ENCODE results near the gene ALDH1L1.

ALDH1L1 gene

GRCh38 chr3:126153695-126154360 is 26.6 kb downstream of the ALDH1L1 start:
- DNase-seq = no peak

GRCh38 chr3:126152901-126153694 is 27.3 kb downstream of the ALDH1L1 start:
- DNase-seq = no peak

GRCh38 chr3:126152458-126152857 is 27.9 kb downstream of the ALDH1L1 start:
- DNase-seq = no peak

GRCh38 chr3:126151562-126152302 is 28.7 kb downstream of the ALDH1L1 start:
- no peak for DNase-seq

GRCh38 chr3:126149960-126150515 is 30.3 kb downstream of the ALDH1L1 start:
- no peak for DNase-seq

- DNase-seq = no peak
These were observed 31.0 kb downstream of the ALDH1L1 start for GRCh38 chr3:126149256-126149902.

- DNase-seq = no peak
These were observed 32.3 kb downstream of the ALDH1L1 start for GRCh38 chr3:126147932-126148683.

GRCh38 chr3:126147147-126147931 is 33.0 kb downstream of the ALDH1L1 start:
- no peak for DNase-seq

GRCh38 chr3:126146525-126147146 is 33.8 kb downstream of the ALDH1L1 start:
- DNase-seq = no peak

GRCh38 chr3:126146034-126146433 is 34.4 kb downstream of the ALDH1L1 start:
- no peak for DNase-seq

GRCh38 chr3:126142652-126143051 is 37.7 kb downstream of the ALDH1L1 start:
- no peak for DNase-seq

- no peak for DNase-seq
These were observed 42.8 kb downstream of the ALDH1L1 start for GRCh38 chr3:126137490-126138130.

- DNase-seq = no peak
These were observed 43.8 kb downstream of the ALDH1L1 start for GRCh38 chr3:126136428-126137220.

GRCh38 chr3:126135406-126136076 is 44.8 kb downstream of the ALDH1L1 start:
- DNase-seq = no peak

GRCh38 chr3:126135071-126135405 is 45.3 kb downstream of the ALDH1L1 start:
- no peak for DNase-seq

- DNase-seq = no peak
These were observed 46.0 kb downstream of the ALDH1L1 start for GRCh38 chr3:126134219-126134975.

GRCh38 chr3:126133606-126134005 is 46.8 kb downstream of the ALDH1L1 start:
- DNase-seq = no peak
